ENCODE results near the gene ZG16.
"Not testable (repeated sequence)": the region's sequence is repeated elsewhere in the genome, so short reads cannot be mapped to it uniquely, and the experiment has no call there.

The ZG16 gene

DNA sequence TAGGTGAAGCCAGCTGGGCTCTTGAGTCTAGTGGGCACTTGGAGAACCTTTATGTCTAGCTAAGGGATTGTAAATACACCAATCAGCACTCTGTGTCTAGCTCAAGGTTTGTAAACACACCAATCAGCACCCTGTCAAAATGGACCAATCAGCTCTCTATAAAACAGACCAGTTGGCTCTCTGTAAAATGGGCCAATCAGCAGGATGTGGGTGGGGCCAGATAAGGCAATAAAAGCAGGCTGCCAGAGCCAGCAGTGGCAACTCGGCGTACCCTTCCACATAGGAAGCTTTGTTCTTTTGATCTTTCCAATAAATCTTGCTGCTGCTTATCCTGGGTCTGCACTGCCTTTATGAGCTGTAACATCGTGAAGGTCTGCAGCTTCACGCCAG, 29.3 kb upstream of the ZG16 start:
- DNase-seq (ENCODE audit: low spot score), result not testable (repeated sequence)

DNA sequence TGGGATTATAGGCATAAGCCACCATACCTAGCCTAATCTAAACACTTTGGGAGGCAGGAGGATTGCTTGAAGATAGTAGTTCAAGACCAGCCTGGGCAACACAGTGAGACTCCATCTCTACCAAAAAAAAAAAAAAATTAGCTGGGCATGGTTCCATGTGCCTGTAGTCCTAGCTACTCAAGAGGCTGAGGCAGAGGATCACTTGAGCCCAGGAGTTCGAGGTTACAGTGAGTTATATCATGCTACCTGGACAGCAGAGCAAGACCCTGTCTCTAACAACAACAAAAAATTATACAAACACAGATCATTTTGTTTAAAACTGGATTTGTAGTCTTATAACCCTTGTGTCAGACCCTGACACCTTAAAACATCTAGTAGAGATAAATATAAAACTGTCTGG, 24.5 kb upstream of the ZG16 start:
- DNase-seq (ENCODE audit: low spot score), result no peak

DNA sequence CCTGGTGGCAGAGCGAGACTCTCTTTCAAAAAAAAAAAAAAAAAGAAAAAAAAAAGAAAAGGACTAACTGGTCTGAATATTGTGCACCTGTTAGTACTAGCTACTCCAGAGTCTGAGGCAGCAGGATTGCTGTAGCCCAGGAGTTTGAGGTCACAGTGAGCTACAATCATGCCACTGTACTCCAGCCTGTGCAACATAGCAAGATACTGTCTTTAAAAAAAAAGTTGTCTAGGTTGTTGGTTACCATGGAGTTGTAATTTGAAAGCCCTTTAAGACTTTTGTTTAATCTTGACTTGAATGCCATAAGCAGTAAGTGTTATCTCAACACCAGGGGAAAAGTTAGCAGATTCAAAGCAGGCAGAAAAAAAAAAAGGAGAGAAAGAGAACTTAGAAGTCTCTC, 21.4 kb upstream of the ZG16 start:
- DNase-seq (ENCODE audit: low spot score), result no peak

DNA sequence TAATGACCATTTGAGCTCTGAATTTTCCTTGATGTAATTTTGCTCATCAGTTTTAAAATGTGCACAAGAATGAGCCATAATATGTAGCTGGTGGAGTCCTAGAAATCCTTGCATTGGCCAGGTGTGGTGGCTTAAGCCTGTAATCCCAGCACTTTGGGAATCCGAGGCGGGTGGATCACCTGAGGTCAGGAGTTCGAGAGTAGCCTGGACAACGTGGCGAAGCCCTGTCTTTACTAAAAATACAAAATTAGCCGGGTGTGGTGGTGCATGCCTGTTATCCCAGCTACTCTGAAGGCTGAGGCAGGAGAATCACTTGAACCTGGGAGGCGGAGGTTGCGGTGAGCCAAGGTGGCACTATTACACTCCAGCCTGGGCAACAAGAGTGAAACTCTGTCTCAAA, 21.0 kb upstream of the ZG16 start:
- not testable (repeated sequence) for DNase-seq (ENCODE audit: low spot score)

DNA sequence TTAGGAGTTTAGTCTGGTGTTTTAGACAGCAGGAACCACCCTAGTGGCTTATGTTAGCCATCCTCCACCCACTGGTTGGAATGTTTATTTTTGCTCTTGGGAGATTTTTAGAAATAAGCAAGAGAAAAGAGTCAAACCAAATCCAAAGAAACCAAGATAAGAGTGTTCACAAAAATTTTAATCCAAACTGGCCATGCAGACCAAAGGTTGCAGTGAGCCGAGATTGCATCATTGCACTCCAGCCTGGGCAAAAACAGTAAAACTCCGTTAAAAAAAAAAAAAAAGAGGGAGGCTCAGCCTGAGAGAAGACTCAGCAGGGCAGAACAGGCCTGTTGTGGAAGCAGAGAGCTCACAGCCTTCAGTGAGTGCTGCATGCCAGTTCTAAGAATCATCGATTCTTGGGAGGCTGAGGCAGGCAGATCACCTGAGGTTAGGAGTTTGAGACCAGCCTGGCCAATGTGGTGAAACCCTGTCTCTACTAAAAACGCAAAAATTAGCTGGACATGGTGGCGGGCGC, 20.0 kb upstream of the ZG16 start:
- no peak for DNase-seq (ENCODE audit: low spot score)

DNA sequence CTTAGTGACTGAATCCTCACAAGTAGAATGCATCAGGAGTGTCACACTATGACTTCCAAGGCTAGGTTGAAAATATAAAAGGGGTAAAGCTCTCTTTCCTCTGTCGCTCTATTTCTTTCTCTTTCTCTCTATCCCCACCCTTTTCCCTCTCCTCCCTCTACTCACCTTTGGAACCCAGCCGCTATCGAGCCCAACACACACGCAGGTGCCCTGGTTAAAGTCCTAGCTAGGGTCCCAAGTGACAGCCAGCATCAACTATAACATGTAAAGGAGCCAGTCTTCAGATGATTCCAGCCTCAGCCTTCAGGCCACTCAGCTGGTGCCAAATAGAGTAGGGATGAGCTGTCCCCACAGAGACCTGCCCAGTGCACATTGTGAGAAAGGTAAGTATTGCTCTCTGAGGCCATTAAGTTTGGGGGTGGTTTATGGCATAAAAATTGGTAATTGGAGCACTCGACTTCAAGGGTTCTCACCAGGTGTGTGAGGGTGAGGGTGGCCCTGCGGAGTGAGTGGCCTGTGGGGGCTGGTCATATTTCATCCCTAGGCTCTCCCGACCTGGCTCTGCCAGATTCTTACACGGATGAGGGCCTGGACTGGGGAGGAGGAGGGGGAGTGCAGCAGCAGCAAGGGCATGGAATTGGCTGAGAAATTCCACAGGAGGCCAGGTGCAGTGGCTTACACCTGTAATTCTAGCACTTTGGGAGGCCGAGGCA, 17.3 kb upstream of the ZG16 start:
- DNase-seq (ENCODE audit: low spot score), result no peak

DNA sequence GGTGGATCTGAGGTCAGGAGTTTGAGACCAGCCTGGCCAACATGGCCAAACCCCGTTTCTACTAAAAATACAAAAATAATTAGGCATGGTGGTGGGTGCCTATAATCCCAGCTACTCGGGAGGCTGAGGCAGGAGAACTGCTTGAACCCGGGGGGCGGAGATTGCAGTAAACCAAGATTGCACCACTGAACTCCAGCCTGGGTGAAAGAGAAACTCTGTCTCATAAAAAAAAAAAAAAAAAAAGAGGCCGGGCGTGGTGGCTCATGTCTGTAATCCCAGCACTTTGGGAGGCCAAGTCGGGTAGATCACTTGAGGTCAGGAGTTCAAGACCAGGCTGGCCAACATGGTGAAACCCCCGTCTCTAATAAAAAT, 16.8 kb upstream of the ZG16 start:
- not testable (repeated sequence) for DNase-seq (ENCODE audit: low spot score)

DNA sequence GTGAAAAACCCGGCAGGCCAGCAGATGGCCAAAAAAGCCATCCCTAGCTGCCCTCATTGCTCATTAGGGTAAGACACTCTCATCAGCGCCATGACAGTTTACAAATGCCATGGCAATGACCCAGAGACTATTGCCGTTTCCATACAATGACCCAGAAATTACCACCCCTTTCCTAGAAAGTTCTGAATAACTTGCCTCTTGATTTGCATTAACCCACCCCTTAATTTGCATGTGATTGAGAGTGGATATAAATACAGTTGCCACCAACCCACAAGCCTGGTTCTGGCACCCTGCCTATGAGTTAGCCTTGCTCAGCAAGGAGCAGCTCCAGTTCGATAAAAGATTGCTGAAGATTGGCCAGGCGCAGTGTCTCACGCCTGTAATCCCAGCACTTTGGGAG, 16.2 kb upstream of the ZG16 start:
- DNase-seq (ENCODE audit: low spot score), result no peak

DNA sequence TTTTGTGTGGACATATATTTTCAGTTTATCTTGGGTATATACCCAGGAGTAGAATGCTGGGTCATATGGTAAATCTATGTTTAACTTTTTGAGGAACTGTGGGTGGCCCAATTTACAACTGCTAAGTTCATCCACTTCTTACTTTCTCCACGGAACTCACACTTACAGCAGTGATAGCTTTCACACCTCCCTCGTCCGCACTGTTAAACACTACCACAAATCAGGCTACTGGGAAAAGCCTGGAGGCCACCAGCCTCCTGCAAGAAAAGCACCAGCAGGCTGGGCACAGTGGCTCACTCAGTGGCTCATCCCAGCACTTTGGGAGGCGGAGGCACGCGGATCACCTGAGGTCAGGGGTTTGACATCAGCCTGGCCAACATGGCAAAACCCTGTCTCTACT, 14.7 kb upstream of the ZG16 start:
- no peak for DNase-seq (ENCODE audit: low spot score)

DNA sequence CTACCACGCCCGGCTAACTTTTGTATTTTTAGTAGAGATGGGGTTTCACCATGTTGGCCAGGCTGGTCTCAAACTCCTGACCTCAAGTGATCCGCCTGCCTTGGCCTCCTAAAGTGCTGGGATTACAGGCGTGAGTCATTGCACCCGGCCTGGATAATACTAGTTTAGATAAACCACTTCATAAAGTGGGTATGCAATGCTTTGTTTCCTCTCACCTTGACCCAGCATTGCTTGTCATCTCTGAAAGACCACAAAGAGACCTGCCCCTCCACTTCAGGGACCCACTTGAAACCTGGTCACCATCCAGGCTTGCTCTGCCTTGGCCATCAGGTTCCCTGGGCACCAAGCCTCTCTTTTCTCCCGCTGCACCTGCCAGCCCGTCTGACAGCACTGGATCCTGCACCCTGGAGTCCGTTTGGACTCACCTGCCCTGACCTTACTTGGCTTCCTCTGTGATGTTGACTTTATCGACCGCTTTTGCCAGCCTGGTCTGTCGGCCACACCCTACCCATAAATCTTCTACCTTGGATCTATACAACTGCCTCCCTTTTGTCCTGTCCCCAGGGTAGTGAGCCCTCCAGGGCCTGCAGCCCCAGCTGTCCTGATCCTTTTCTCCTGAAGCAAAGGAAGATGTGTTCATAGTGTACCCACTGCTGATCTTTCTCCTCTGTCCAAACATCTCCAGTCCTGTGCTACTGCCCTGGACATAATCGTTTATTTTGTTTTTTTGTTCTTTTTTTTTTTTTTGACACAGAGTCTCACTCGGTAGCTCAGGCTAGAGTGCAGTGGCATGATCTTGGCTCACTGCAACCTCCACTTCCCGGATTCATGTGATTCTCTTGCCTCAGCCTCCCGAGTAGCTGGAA, 12.7 kb upstream of the ZG16 start:
- no peak for DNase-seq (ENCODE audit: low spot score)

DNA sequence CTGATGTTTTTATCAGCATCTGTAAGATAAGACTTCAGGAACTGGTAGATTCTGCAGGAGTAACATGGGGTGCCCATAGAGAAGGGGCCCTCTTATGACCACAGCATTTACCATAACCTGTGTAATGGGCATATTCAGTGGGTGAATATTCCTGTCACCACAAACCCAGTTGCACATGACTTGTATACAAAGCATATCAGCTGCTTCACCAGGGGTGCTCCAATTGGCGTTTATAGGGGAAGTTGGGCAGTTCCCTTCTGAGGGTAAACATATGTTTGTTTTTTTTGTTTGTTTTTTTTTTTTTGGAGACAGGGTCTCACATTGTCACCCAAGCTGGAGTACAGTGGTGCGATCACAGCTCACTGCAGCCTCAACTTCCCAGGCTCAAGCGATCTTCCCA, 11.5 kb upstream of the ZG16 start:
- DNase-seq (ENCODE audit: low spot score), result no peak

DNA sequence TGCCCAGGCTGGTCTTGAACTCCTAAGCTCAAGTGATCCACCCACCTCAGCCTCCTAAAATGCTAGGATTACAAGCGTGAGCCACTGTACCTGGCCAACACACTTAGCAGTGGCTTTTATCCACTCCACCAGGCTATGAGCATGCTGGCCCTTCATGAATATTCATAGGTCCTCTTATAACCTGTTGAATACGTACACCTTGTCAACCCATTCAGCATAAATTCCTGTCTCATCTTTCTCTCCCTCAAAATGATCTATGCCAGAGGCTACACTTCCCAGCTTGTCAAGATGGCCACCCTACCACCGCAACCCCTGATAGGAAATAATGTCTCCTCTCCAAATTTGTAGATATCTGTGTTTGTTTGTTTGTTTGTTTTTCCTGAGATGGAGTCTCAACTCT, 11.0 kb upstream of the ZG16 start:
- DNase-seq (ENCODE audit: low spot score), result no peak

DNA sequence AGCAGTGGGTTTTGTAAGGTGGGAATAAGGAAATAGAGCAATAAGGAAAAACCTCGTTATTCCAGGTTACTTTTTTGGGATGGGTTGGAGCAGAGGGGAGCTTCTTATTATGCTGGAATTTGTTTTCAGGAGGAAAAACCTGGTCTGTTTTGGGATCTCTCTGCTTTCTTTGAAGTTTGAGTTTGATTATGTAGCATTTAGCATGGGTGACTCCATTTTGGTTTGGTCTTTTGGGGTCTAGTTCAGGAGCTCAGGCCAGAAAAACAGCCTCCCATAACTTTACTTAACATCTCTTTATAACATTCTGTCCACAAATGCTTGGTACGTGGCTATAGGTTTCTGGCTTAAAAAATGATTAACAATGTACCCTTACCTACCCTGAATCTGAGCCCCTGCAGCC, 8.5 kb upstream of the ZG16 start:
- no peak for DNase-seq (ENCODE audit: low spot score)

DNA sequence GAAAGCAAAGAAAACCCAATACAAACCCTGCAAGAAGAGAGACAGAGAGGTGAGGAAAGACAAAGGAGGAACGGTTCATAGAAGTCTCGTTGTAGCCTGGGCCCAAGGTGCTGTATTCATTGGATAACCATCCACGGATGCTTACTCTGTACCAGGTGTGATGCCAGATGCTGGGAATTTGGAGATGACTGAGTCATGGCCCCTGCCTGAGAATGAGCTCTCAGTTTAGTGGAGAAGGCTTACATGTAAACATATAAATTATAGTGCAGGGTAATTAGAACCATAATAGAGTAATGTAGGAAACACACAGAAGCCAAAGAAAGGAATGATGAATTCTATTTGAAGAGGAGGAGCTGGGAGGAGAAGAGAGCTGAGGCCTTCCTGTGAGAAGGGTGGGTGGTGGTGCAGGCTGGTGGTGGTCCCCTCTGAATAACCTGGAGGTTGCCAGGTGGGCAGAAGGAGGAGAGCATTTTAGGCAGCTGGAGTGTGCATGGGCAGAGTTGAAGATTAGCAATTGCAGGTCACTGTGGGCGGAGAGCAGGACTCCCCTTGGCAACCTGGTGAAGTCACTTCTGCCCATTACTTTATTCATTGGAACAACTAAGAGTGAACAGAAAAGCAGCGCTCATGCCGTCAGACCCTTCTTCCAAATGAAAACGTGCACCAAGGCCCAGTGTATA, 7.7 kb upstream of the ZG16 start:
- no peak for DNase-seq (ENCODE audit: low spot score)

DNA sequence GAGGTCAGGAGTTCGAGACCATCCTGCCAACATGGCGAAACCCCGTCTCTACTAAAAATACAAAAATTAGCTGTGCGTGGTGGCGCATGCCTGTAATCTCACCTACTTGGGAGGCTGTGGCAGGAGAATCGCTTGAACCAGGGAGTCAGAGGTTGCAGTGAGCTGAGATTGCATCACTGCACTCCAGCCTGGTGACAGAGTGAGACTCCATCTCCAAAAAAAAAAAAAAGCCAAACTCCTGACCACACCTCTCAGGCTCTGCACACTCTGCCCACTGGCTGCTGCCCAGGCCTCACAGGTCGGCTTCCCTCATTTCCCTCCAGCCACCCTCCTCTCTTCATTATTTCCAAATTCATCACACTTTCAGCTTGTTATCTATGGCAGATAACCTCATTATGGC, 5.7 kb upstream of the ZG16 start:
- not testable (repeated sequence) for DNase-seq (ENCODE audit: low spot score)

DNA sequence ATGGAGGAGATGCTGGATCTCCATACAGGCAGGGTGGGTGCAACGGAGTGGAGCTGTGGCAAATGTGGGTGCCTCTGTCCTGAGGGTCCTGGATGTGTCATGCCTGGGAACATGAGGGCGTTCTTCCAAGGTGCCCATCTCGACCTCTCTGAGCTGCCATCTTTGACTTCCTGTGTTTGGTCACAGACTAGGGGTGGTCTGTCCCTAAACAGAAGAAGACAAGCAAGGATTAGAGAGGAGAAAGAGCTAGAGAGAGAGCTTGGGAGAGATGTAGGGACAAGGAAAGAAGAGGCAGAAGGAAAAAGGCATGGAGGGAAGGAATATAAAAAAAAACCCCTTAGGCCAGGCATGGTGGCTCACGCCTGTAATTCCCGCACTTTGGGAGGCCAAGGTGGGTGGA, 3.3 kb upstream of the ZG16 start:
- DNase-seq (ENCODE audit: low spot score), result no peak

DNA sequence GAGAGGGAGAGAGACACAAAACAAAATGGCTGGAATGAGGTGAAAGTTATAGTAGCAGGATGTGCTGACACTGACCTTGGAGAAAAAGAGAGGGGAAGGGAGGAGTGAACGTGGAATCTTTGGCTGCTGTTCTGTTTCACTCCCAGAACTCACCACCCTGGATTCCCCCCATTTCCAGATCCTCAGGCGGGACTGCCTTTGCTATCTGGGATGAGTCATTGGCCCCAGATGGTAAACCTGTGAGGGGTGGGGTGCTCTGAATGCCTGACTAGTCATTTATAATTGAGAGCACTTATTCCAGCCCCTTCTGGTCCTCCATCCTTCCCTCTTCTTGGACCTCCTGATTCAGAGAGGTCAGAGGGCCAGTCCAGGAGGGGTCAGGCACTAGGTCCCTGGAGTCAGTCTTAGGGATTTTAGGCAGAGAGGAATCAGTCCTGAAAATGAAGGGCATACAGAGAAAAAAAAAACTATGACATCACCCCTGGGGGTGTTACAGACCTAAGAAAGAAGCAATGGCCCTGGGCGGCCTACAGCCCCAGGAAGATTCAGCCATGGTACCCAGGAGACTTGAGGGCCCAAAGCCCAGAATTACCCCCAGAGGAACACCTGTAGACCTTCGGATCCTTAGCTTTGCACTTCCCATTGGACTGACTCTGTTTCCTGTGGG, 2.2 kb upstream of the ZG16 start:
- DNase-seq (ENCODE audit: low spot score), result no peak

DNA sequence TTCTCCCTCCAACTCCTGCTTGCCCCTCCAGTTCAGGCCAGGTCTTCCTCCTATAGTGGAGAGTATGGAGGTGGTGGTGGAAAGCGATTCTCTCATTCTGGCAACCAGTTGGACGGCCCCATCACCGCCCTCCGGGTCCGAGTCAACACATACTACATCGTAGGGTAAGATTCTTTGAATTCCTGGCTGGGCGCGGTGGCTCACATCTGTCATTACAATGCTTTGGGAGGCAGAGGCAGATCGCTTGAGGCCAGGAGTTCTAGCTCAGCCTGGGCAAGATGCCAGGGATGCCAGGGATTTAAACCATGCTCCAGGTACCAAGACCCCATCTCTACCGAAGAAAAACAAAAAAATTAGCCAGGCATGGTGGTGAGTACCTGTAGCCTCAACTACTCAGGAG, 1.4 kb downstream of the ZG16 start:
- DNase-seq (ENCODE audit: low spot score), result no peak

DNA sequence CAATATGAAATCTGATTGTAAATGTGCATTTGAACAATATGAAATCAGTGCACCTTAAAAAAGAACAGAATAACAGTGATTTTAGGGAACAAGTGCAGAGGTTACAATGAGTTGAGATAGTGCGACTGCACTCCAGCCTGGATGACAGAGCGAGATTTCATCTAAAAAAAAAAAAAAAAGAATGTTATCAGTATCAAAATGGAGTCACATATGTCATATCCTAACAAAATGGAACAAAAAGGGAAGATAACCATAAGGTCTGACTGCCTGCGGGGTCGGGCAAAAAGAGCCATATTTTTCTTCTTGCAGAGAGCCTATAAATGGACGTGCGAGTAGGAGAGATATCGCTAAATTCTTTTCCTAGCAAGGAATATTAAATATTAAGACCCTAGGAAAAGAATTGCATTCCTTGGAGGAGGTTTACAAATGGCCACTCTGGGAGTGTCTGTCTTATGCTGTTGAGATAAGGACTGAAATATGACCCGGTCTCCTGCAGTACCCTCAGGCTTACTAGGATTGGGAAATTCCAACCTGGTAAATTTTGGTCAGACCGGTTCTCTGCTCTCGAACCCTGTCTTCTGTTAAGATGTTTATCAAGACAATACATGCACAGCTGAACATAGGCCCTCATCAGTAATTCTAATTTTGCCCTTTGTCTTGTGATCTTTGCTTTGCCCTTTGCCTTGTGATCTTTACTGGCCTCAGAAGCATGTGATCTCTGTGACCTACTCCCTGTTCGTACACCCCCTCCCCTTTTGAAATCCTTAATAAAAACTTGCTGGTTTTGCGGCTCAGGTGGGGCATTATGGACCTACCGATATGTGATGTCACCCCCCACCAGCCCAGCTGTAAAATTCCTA, 5.3 kb downstream of the ZG16 start:
- DNase-seq (ENCODE audit: low spot score), result peak; percentile 62

DNA sequence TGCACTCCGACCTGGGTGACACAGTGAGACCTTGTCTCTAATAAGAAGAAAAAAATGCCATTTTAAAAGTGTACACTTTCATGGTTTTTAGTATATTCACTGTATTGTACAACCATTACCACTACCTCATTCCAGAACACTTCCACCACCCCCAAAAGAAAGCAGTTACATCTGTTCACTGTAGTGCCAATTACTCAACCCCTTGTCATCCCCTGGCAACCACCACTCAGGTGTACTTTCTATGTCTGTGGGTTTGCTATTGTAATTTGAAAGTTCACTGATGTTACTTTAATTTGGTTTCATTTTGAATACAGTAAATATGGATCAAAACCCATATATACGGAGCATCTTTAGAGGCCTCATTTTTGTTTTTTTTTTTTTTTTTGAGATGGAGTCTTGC, 6.1 kb downstream of the ZG16 start:
- DNase-seq (ENCODE audit: low spot score), result no peak

DNA sequence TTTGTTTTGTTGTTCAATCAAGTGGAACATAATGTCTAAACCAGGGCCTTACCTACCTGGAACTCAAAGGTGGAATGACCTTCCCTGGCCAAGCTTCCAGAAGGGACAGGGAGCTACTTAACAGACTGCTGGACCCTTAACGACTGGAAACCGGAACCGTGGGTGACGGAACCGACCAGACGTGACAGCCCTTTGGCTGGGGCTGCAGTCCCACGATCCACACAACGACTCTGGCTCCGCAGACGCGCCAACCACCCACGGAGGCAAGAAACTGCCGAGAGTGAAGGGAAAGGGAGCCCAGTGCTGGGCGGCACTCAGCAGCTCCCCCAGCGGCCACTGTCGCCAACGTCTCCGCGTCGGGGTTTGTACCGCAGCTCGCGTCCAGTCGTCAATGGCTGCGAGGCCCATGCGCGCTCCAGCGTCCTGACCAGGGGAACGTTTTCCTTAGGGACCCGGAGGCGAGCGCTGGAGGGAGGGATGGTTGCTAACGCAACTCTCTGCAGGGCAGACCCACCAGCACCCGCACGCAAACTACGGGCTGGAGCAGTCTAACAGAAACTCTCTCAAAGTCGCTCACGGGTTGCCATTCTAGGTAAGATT, 6.9 kb downstream of the ZG16 start:
- DNase-seq (ENCODE audit: low spot score), result no peak

Data from SK-N-DZ (cell line).